Activated CD4-positive, alpha-beta T cell treated with anti-CD3 and anti-CD28 coated beads, Interleukin-2, amount 50 U/mL, for 1 hour (primary cell): ENCODE results near the gene ST8SIA2.

Experiments
- DNase-seq: peaks from one replicate; pipeline ENCODE4 v3.0.0-alpha.2; 2020

The ST8SIA2 gene

GRCh38 chr15:92499731-92500530, 106.2 kb downstream of the ST8SIA2 start:
- no peak for DNase-seq

DNA sequence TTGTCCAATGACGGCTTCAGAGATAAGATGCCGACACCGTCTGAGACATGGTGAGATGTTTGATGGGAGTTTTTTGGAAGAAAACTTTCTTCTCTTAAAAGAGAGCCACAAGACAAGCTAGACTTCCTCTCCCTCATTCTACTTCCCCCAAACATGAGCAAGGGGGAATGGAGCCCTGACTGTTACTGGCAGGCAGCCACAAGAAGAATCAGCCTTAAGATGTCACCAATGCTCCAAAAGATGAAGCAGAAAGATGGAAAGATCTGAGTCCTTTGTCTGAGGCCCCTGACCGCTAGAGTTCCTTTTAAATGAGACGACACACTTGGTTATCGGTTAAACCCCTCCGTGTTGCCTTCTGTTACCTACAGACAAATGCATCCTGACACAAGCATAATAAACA, 108.7 kb downstream of the ST8SIA2 start:
- DNase-seq: no peak

DNA sequence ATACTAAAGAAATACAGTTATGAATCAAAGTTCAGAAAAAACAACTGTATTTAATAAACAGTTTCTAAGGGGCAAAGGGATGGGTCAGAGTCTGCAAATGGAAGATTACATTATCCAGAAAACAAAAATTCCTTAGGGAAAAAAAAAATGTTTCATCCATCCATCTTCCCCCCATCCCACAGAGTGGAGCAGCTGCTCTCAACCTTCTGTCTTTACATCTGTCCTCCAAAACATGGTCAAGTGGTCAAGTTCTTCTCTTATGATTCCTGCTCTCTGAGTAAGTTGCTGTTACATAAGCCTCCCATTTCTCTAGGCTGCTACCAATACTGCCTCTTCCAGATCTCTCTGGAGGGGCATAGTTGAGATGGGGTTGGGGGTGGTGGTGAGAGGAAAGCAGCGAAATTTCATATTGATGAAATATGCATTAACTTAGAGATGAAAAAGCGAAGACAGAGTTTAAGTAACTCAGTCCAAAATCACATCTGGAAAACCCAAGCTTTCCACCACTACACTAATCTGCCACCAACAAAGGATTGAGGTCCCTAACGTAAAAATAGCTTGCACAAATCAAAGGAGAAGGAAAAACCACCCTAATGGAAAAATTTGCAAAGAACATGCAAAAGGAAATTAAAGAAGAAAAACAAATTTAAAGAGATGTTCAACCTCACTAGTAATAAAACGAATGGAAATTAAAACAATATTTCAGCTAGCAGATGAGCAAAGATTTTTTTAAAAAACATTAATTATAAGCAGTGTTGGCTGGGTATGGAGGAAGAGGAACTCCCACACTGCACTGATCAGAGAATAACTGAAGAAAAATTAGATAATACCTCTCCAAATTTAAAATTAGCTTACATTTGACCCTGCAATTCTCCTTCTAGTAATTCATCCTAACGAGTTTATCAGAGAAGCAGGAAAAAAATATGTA, 109.5 kb downstream of the ST8SIA2 start:
- no peak for DNase-seq

DNA sequence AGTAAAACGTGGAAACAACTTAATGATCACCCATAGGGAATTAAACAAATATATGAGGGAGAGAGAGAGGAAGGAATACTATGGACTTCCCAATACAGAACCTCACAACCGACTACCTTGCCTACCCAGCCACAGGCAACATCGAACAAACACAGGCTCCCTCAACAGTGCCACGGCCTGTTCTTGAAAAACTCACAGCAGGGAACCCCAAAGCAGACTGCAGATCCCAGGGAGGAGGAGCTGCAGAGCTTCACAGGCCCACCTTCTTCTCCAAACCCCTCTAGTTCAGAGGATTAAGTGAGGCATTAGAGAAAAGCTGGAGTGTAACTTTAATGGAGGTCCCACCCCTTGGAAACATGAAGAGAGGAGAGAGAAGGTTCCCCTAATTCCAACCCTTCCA, 110.2 kb downstream of the ST8SIA2 start:
- DNase-seq: no peak

DNA sequence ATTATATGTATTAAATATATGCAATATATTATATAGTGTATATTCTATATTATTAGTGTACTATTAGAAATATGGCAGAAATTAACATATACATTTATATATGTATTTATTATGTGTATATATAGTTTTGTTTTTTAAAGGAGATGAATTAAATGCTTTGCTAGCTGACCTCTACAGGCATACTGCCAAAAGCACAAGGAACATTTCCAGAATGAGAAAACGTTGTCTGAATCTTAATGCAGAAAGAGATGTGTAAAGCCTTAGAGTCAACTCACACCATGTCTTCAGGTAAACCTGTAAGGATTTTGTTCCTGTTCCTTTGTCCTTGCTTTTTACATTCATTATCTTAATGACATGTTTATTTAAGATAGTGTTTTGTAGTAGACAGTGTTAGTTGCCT, 111.9 kb downstream of the ST8SIA2 start:
- DNase-seq: no peak

DNA sequence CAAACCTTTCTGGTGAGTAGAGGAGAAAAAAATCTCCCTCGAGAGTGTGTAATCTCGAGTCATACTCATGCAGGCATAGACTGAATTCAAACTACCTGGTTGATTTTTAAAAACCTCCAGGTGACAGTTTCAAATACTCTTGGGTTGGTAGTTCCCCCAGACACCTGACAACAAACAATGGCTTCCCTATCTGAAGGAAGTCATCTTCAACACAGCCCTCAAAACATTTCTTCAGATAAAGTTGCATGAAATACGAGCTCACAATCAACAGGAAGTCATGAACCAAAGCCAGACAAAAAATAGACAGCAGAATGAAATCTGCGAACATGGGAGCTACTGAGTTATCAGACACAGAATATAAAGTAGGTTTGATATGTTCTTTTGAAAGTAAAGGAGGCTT, 112.8 kb downstream of the ST8SIA2 start:
- no peak for DNase-seq

GRCh38 chr15:92510163-92510882, 116.6 kb downstream of the ST8SIA2 start:
- DNase-seq: no peak
